Adrenal gland (tissue), 12 donors: ENCODE data around the gene TIGAR. TPM values are rescaled to one million over a fixed set of nuclear protein-coding genes. Genes with fewer than 3 reads are reported as not detected.

Source experiments
- DNase-seq, 7 donors: peaks; one replicate each; pipeline ENCODE4 v3.0.0-alpha.2; 2019 to 2020
- H3K27ac ChIP-seq, 5 donors: fragments of 200-600 bp; sonication (generic) in 4 of 5; 1 replicate in 3 of 5; 2 replicates in 2 of 5; pipeline versions ENCODE4 v1.5.1 to v1.8.0; 2016 to 2020; ENCODE audit warnings: mild to moderate bottlenecking in 1 of 5
- H3K27me3 ChIP-seq: fragments of 200-600 bp; 2 replicates; pipeline ENCODE4 v1.8.0; 2021
- H3K36me3 ChIP-seq, 2 donors: fragments of 200-600 bp; replicated peaks in 1 of 2; 1 replicate in 1 of 2; 2 replicates in 1 of 2; pipeline versions ENCODE4 v1.5.1 to v1.8.0; 2018 to 2022
- H3K4me1 ChIP-seq, 2 donors: fragments of 200-600 bp; replicated peaks in 1 of 2; 1 replicate in 1 of 2; 2 replicates in 1 of 2; pipeline versions ENCODE4 v1.5.1 to v1.8.0; 2018 to 2021
- H3K4me3 ChIP-seq, 4 donors: fragments of 200-600 bp; sonication (generic) in 3 of 4; one replicate each; pipeline ENCODE4 v1.5.1; 2016 to 2018
- H3K9me3 ChIP-seq, 3 donors: fragments of 200-600 bp; sonication (generic) in 1 of 3; replicated peaks in 1 of 3; 1 replicate in 2 of 3; 2 replicates in 1 of 3; pipeline versions ENCODE4 v1.5.1 to v1.8.0; 2016 to 2021
- CTCF ChIP-seq, 6 experiments: fragments of 450-650 bp in 4 of 6; fragments of 200-600 bp in 2 of 6; sonication (generic) in 1 of 6; IDR thresholded peaks; 1 replicate in 5 of 6; 2 replicates in 1 of 6; pipeline versions ENCODE4 v1.5.1 to v1.8.0; 2016 to 2021; ENCODE audit warnings: antibody characterized with exemption in 6 of 6, mild to moderate bottlenecking in 2 of 6, moderate library complexity in 1 of 6
- POLR2A ChIP-seq, 2 donors: fragments of 450-650 bp; IDR thresholded peaks; one replicate each; pipeline ENCODE4 v1.6.1; 2017; ENCODE audit warnings: antibody characterized with exemption in 2 of 2, mild to moderate bottlenecking in 2 of 2, moderate library complexity in 1 of 2
- WGBS, 4 donors: extraction: QIAGEN DNeasy Blood & Tissue Kit in 2 of 4; methylation state at CpG; one replicate each; pipeline versions ENCODE4 v1.1.5 to v1.1.7; 2013 to 2017; 5-methylcytosine and 5-hydroxymethylcytosine counted together
- intact Hi-C, 2 donors: fragments of 100-400 bp; cut with DNase I; formaldehyde crosslinking; loops; one replicate each; pipeline versions ENCODE4 v1.14.1 to v1.15.0; 2022 to 2023
- polyA plus RNA-seq, 3 donors: library from polyadenylated mRNA; stranded (reverse); fragments of 200-250 nt in 2 of 3; fragments of 350-450 nt in 1 of 3; fragmentation: Illumina TruSeq in 1 of 3; extraction: RNeasy Lipid Tissue Mini Kit (QIAGEN cat#74804) in 1 of 3; gene quantifications; one replicate each; pipeline ENCODE4 v1.2.3, GENCODE V29; 2013 to 2014
- total RNA-seq, 9 donors: library from RNA; depleted of rRNA in 4 of 9; stranded (reverse); fragments of >200 nt in 4 of 9; fragments of 120-200 nt in 1 of 9; fragmentation: NEBNext Ultra II Directional in 1 of 9; extraction: Animal tissue kit (Norgen Biotek cat#: 25700) in 1 of 9; gene quantifications; one replicate each; pipeline versions ENCODE4 v1.1.0 to v1.2.4, GENCODE V29; 2013 to 2023
- donor health status: healthy with polysubstance abuse.
- donor health status: Bipolar disorder and iron deficiency.
- donor health status: DM: yes; HTN: yes; CAD: no.
- donor health status: DM: no; HTN: no; CAD: no.
- donor health status: DM: no; HTN: no; CAD: no.
- donor health status: DM: yes; HTN: yes; CAD: no.

The TIGAR gene
- total and polyA plus RNA-seq, 12 donors: 2.5 to 28.2 (median 9.5) TPM

- DNase-seq: peak; percentile 64 to 81 (median 72)
- peak overlapping the region in 2 of 4 donors; percentile 85 to 96 for H3K4me3 ChIP-seq
- peaks cover 28 to 43% of the 10 kb centered on the region in 2 donors for H3K4me1 ChIP-seq
- H3K27me3 ChIP-seq: peaks cover 20% of the 10 kb centered on the region
- TF ChIP-seq CTCF (IDR thresholded peaks at IDR 0.05) (no peak), POLR2A (IDR thresholded peaks at IDR 0.05) (peak in 1 of 2 donors; percentile 9)
- WGBS, 4 donors: 0 to 1% (median 1%) methylated on average over 14 to 62 of the region's 62 CpGs
- H3K9me3 ChIP-seq: no peaks in the 10 kb centered on the region
- H3K27ac ChIP-seq: peak overlapping the region; percentile 6 to 95 (median 90)
- intact Hi-C loops: loop anchor here in 1 of 2 donors (10.0 kb wide), 2 partner anchors 238 to 278 kb away; no protein-coding TSS in a partner anchor
- peaks cover 0 to 14% of the 10 kb centered on the region in 2 donors for H3K36me3 ChIP-seq
Measured at GRCh38 chr12:4272424-4273272, 48.4 kb upstream of the TIGAR start.

GRCh38 chr12:4273273-4273651 lies 47.8 kb upstream of the TIGAR start:
- Histone ChIP-seq H3K4me1 (peaks cover 34 to 50% of the 10 kb centered on the region in 2 donors), H3K36me3 (peaks cover 0 to 18% of the 10 kb centered on the region in 2 donors), H3K27me3 (peaks cover 14% of the 10 kb centered on the region), H3K4me3 (peak overlapping the region in 2 of 4 donors; percentile 85 to 96), H3K9me3 (no peaks in the 10 kb centered on the region), H3K27ac (peak overlapping the region; percentile 6 to 95 (median 90))
- TF ChIP-seq POLR2A (IDR thresholded peaks at IDR 0.05) (no peak), CTCF (IDR thresholded peaks at IDR 0.05) (no peak)
- DNase-seq: no peak
- WGBS, 4 donors: 0 to 2% (median 1%) methylated on average over 7 to 10 of the region's 10 CpGs
- intact Hi-C loops: loop anchor here in 1 of 2 donors (10.0 kb wide), 2 partner anchors 238 to 278 kb away; no protein-coding TSS in a partner anchor

- WGBS, 4 donors: 0 to 2% (median 0%) methylated on average over 28 to 52 of the region's 52 CpGs
- Histone ChIP-seq H3K4me3 (peak within 1 kb of the TSS; percentile 84 to 96 (median 84)), H3K27me3 (peaks cover 10% of the 10 kb centered on the region), H3K4me1 (peaks cover 40 to 55% of the 10 kb centered on the region in 2 donors), H3K27ac (peak within 1 kb of the TSS; percentile 83 to 95 (median 90)), H3K9me3 (no peaks in the 10 kb centered on the region), H3K36me3 (peaks cover 0 to 23% of the 10 kb centered on the region in 2 donors)
- TF ChIP-seq POLR2A (IDR thresholded peaks at IDR 0.05): peak; percentile 96 to 100
- no peak for TF ChIP-seq CTCF (IDR thresholded peaks at IDR 0.05)
- DNase-seq: peak; percentile 93 to 97 (median 95)
- intact Hi-C loops: loop anchor here in 1 of 2 donors (10.0 kb wide), 2 partner anchors 239 to 279 kb away; no protein-coding TSS in a partner anchor
Measured at GRCh38 chr12:4273652-4274395, 47.2 kb upstream of the TIGAR start, which contains the start of gene CCND2. Gene CCND2 (plus strand): TSS chr12:4273762. CDS start chr12:4274041, 279 bp downstream.
